Raji (cell line): Measurements from ENCODE around the gene IL2RG.

Source experiments
- POLR2A ChIP-seq: IDR thresholded peaks from 2 replicates; pipeline ENCODE4 v1.6.1; 2011; ENCODE audit warnings: low read depth, low read length, control low read depth; ENCODE audit not compliant: insufficient read depth

Gene IL2RG

DNA sequence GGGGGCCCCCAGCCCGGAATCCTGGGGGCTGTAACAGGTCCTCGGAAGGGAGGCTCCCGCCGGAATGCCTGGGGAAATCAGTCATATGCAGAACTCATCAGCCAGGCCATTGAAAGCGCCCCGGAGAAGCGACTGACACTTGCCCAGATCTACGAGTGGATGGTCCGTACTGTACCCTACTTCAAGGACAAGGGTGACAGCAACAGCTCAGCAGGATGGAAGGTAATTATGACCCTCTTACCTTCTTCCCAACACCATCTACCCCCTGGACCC lies 14.7 kb downstream of the IL2RG start:
- TF ChIP-seq POLR2A = no peak

DNA sequence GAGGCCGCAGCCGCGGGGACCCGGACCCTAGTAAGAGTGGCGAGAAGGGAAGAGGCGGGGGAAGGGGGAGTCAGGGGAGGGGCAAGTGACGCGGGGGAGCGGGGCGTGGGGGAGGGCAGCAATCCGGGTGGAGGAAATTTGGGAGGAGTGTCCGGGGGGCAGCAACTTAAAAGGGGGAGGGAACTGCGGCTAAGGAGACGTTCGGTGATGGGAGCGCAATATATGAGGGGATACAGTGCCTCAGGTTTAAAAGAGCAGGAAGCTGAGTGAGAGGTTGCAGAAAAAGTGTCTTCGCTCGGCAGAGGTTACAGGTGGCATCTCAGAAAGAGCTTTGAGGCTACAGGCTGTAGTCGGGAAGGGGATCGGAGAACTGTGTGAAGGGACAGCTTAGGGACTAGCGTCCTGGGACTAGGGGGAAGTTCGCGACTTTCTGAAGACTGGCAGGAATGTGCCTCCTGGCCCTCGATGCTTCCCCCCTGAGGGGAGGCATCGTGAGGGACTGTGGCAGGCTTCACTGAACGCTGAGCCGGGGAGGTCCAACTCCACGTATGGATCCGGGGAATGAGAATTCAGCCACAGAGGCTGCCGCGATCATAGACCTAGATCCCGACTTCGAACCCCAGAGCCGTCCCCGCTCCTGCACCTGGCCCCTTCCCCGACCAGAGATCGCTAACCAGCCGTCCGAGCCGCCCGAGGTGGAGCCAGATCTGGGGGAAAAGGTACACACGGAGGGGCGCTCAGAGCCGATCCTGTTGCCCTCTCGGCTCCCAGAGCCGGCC lies 15.2 kb downstream of the IL2RG start:
- 0 out of 2 replicates have a peak, but pooled peaks have one; percentile 31 for TF ChIP-seq POLR2A

DNA sequence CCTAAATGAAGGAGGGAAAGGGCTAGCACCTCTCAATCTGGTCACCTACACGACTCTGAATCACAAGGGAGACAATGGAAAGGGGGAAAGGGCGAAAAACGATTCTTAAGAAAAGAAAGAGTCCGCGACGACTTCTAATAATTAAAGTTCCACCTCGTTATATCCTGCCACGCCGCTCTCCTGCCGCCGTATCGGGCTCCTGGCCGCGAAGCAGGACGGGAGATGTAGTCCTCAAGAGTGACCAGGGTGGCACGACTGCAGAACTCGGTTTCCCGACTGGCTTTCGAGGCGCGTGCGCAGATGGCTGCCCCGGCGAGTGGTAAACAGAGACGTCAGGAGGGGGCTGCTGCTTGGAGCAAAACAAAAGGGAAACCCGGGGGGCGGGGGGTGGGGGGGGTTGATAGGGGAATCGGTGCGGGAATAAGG lies 15.8 kb downstream of the IL2RG start, which contains the start of gene FOXO4:
Gene FOXO4 (plus strand): TSS at position 297 of the 426 bp plus-strand sequence. CDS start 678 bp downstream, outside the sequence.
- TF ChIP-seq POLR2A = peak; percentile 49

DNA sequence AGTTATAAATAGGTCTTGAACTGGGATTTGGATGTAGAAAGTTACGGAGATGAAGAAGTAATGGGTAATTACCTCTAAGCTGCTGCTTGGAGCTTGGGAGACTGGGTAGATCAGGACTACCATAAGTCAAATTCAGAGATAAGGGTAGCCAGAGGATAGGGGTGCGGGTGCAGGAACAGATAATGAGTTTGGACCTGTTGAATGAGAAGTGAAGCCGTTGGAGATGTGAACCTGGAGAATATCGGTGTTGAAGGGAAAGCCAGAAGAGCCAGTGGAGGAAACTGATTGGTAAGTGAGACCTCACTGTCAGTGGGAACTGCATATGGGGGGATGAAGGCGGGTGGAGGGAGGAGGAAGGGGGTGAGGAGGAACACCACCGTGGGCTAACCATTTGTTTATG lies 16.3 kb downstream of the IL2RG start:
- no peak for TF ChIP-seq POLR2A

DNA sequence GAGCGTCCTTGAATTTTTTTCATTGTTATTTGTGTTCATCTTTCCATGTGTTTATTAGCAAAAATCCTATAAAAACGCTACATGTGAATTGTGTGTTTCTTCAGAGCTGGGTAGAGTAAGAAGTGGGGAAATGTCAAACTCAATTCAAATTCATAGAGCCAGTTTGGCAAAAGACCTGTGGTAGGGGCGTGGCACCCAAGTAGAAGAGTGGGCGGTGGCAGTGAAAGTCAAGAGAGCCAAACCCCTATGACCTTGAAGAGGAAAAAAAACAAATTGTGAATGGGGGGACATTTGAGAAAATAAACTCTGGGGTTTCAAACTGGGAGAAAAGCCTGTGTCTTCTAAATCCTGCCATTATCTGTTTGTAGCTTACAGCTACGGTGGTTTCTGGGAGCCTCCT lies 20.1 kb downstream of the IL2RG start:
- no peak for TF ChIP-seq POLR2A

DNA sequence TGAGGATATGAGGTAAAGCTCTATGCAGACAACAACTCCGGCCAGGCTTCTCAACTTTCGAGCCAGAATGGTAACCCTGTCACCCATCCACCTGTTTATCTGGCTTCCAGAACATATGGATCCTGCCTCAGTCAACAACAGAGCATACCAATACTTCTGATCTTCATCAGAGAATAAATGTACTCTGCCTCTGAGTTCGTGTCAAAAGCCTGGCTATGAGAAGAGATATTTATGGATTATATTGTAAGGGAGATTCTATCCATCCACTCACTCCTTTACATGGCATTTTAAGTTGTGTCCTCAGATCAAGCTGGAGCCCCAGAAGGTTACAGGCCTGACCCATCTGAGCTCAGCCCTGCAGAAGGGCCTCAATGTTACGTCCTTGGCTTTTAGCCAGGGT lies 25.5 kb downstream of the IL2RG start:
- no peak for TF ChIP-seq POLR2A

DNA sequence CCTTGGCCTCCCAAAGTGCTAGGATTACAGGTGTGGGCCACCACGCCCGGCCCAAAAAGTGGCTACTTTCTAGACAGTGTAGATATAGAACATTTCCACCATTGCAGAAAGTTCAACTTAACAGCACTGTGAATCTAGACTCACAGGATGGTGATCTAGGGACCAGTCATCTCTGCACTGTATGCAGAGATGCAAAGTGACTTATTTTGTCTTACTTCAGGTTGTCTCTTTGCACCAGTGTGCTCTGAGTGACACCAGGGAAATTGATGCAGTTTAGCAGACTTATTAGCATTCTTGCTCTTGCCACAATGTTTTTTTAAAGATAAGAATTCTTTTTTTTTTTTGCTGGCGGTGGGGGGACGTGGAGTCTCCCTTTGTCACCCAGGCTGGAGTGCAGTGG lies 28.6 kb downstream of the IL2RG start:
- no peak for TF ChIP-seq POLR2A

DNA sequence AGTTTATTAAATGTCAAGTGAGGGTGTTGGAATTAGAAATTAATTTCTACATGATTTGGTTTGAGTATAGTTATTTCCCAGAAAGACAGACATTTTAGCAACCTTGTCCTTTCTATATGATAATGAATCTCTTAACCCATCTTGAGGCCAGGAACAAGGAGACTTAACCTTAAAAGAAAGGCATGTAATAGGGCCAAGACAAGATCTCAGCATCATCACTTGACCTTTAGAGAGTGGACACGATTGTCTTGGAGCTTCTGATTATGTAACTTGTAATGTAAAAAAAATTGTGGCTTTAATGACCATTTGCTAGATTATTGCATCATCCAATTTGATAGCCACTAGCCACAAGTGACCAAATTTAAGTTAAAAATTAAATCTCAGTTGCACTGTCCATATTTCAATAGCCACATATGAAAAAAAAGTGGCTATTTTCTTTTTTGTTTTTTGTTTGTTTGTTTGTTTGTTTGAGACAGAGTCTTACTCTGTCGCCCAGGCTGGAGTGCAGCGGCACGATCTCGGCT lies 29.2 kb downstream of the IL2RG start:
- TF ChIP-seq POLR2A = no peak

DNA sequence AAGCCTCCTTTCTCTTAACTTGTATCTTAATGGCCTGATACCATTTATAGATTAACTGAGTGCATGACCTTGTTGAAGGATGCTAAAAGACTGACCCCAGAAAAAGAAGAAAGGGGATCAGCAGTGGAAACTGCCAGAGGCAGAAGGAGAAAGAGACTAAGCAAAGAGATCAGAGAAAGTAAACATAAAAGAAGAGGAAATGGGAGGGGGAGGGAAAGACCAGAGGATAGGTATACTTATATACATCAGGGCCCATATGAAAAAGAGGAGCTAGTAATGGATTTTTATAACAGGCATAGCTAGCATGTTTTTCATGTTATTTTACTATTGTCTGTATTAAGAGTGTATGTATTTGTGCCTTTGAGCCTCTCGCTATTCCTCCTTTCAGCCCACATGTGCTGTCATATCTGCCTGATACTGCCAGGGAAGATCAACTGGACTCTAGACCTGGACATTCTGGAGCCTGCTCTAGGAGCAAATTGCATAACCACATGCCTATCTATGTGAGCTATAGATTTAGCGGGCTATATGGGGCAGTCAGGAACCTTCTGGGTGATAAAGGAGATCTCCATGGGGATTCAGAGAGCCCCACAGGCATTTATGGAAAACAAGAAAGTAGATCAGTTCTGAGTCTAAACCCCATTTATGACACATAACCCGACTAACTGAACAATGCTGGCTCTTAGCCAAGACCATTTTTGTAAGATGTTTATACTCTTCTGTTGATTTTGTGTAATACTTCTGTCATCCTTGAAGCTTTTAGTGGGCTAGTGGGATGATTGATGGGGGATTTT lies 29.9 kb downstream of the IL2RG start:
- no peak for TF ChIP-seq POLR2A

DNA sequence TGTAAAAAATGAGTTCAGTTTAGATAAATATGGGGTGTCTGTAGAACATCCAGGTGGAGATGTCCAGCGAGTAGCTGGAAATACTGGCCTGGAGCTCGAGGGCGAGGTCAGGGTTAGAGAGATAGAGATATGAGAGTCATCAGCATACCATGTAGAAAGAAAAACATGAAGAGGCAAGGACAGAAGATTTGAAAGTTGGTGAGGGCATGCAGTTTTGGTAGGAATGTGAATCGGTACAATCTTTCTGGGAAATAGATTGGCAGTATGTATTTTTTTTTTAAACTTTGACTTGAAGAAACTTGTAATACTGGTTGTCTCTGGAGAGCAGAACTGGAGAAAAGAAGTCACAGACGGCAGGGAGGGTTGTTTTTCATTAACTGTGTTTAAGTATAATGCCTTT lies 40.8 kb downstream of the IL2RG start:
- no peak for TF ChIP-seq POLR2A

DNA sequence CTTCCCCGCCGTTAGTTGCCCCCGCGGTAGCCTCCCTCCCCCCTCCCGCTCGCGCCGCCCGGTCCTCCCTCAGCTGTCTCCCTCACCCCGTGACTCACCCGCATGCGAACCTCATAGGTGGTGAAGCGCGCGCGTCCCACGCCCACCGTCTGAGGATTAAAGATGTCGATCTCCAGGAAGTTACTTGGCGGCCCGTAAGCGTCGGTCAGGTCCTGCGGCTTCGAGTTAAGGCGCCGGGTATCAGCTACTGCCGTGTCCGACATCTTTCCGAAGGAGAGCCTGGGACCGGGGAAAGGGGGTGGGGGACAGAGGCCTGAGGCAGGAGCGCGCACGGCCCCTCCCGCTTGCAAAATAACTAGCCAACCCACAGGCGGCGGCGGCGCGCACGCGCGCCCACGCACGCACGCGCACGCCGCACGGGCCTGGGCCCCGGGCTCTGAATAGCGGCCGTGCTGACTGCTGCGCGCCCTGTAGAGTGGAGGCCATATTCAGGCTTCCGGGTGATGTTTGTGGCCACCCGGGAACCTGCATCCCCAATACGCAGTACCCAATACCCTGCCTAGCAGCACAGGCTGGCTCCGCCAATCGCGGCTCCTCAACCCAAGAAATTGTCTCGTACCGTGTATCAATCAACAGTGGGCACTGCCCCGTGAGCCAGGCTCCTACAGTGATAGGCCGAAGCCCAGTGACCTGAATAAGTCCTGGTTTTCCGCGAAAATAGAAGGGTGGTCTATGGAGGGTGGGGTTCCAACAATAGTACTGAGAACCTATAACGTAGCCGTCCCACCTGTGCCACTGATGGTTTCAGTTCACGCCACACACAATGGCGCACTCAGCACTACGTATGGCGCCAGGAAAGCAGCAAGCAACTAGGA lies 43.1 kb downstream of the IL2RG start, which contains the start of gene SNX12:
Gene SNX12 (minus strand): TSS at position 291 of the 875 bp plus-strand sequence. CDS start 28 bp downstream, at position 263.
- peak; percentile 75 for TF ChIP-seq POLR2A

DNA sequence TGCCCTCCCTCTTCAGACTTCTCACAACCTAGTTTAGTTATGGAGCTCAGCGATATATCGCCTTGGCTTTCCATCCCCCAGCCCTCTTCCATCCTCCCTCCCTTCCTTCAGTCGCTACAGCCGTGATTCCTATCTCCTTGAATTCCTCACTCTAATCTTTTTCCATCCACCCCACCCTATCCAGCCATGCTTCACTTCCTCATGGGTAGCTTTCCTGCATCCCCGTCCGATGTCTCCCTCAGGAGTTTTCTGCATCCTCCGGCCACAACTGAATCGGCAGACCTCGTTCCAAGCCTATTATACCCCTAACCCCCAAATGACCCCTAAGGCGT lies 43.7 kb downstream of the IL2RG start:
- no peak; the same call in 1 of the 2 replicates for TF ChIP-seq POLR2A

DNA sequence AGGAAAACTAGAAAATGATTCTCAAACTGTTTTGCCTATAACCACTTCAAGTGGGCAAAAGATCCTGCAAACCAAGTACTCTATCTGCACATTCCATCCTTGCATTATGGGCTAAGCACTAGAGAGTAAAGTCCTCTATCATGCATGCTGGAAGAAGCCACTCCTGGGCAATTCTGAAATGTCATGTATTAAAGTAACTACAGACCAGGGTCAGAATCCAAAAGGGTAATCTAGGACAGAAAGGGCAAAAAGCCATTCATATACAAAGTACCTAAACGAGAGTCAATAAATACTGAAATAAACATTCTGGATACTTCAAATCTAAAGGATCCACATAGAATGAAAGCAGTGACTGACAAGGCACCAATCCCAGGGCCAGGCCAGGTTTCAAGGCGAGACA lies 44.3 kb downstream of the IL2RG start:
- no peak for TF ChIP-seq POLR2A

DNA sequence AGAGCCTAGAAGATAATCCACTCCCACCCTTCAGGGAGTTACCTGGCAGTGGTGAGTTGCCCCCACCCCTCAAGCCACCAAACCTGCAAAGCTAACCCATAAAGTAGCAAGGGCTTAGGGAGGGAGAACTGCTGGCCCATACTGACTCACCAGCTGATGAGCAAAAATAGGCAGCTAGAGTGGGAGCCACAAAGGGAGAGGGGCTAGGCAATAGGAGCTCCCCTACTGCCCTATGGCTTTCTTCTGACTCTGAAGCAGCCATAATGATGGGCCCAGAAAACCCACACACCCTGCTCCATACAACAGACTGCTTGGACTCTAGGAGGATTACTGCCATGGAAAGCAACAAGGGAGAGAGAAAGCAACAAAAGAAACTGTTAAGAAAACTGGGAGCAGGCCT lies 51.2 kb downstream of the IL2RG start:
- no peak for TF ChIP-seq POLR2A
